HG02642 (cell line): ENCODE measurements around the gene EML6.

ENCODE experiments used
- ATAC-seq: cut with Tn5 transposase; IDR thresholded peaks from one replicate; pipeline ENCODE4 v1.9.1; 2021; ENCODE audit warnings: mild to moderate bottlenecking; ENCODE audit not compliant: unreplicated experiment, poor library complexity

EML6 gene

DNA sequence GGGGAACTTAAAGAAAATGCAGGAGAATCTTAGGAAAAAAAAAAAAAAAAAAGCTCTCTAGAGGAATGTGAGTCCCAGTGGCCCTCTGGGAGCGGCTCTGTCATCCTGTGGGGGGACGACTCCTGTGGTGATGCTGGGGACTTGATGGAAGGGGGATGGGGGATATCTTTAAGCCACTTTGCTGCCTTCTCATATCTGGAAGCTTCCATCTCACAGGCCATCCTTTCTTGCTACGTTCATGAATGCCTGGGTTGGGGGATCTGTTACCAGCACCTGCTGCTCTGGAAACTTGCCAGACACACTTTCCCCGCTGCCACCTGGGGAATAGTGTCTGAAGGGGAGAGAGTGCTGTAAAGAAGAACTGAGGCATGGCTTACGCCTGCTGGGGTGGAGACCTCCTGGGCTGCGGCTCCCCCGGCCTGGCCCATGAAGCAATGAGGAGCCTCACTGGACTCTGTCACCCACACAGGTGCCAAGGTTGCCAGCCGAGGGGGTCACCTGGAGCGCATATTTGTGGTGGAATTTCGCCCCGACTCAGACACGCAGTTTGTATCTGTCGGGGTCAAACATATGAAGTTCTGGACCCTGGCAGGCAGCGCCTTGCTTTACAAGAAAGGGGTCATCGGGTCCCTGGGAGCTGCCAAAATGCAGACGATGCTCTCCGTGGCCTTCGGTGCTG, 234.0 kb downstream of the EML6 start:
- no peak for ATAC-seq

GRCh38 chr2:54958717-54959371, 235.4 kb downstream of the EML6 start:
- no peak for ATAC-seq

DNA sequence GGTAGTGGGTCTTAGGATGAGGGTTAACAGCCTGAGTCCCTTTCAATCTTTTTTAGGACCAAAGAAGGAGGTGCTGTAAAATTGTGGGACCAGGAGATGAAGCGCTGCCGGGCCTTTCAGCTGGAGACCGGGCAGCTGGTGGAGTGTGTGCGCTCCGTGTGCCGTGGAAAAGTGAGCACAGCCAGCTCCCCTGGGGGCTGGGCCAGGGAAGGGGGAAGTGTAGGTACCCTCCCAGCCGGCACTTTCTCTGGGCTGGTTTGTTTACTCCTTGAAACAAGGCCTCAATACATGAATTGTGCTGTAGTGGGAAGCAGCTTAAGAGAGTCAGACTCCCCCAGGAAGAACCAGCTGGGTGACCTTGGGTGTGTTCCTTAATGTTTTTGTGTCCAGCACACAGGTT, 236.7 kb downstream of the EML6 start:
- no peak for ATAC-seq

- ATAC-seq = no peak
These were observed 239.0 kb downstream of the EML6 start for GRCh38 chr2:54962511-54962910.

DNA sequence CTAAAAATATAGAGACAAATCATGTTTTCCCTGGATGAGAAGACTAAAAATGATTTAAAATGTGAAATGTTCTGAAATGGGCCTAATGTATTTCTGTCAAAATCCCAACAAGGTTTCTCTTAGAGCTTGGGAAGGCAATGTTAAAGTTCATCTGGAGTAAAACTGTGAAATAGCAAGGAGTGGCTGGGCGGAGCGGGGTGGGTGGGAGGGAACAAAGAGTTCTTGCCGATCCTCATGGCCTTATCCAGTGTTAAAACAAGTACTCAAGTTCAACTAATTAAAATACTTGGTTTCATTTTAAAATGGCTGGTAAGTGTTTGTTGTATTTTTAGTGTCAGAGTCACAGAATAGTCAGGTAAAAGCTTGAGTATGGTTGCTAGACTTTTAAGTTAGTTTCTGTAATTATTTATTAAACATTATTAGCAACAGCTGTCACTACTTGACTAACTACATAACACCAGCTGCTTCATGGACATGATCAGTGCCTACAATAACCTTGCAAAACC, 239.5 kb downstream of the EML6 start:
- no peak for ATAC-seq

- no peak for ATAC-seq
These were observed 240.0 kb downstream of the EML6 start for GRCh38 chr2:54963476-54963875.

- no peak for ATAC-seq
These were observed 240.8 kb downstream of the EML6 start for GRCh38 chr2:54964271-54964670.

GRCh38 chr2:54964816-54965215, 241.4 kb downstream of the EML6 start:
- ATAC-seq = no peak

GRCh38 chr2:54965425-54965824, 242.0 kb downstream of the EML6 start:
- ATAC-seq = no peak

GRCh38 chr2:54966165-54966832, 242.8 kb downstream of the EML6 start:
- ATAC-seq = no peak

DNA sequence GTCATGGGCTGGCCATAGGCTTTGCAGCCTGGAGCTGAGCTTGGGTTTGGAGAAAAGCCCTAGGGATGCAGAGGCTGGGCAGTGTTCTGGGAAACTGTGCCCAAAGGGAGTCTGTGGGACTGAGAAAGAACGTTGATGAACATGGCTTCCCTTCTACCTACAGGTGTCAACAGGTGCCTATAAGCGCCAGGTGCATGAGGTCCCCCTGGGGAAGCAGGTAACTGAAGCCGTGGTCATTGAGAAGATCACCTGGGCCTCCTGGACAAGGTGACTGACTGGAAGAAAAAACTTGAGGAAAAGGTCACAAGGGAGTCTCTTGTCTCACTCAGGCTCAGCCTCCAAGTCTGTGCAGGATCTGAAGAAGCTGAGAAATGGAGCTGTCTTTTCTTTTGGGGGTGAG, 243.4 kb downstream of the EML6 start:
- ATAC-seq = no peak

- no peak for ATAC-seq
These were observed 243.8 kb downstream of the EML6 start for GRCh38 chr2:54967269-54967668.

GRCh38 chr2:54967759-54968365, 244.4 kb downstream of the EML6 start:
- ATAC-seq = no peak

DNA sequence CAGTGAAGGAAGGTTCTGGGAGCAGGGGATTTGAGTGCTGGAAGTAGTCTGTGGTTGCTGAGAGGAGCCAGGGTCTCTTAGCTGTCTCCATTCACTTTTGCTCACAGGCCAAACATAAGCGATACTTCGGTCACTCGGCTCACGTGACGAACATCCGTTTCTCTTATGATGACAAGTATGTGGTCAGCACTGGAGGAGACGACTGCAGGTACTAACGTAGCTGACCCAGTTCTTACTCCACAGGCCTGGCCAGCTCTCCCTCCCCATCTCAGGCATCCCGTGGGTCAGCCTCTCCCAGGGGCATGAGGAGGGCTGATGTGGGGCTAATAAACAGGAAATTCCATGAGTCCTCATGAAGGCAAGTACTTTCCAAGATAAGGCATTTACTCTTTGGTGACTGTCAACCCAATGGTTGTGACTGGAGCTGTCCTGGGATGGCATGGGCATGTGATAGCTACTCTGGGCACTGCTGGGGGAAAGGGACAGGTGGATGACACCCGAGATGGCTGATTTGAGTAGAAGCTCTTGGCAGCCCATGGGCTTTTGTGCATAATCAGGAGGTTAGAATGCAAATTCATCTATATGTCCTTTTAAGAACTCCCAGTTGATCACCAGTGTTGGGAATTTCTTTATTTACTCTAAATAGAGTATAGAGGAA, 245.2 kb downstream of the EML6 start:
- no peak for ATAC-seq

GRCh38 chr2:54969295-54969939, 246.0 kb downstream of the EML6 start:
- ATAC-seq = no peak

DNA sequence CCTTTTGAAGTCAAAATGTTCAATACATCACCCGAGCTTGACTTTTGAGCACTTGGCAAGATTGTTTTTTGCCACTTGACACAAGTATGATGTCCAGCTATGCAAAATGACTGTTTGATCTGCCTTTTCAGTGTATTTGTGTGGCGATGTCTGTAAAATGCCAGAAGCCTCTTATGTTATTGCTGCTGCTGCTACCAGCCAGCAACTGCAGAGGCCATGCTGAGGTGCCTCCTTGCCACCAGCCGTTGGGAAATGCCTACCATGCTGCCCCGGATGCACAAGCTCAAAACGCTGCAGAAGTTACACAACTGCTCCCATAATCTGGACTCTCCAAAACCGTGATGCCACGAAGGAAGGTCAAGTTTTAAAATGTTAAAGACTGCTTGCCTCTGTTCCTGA, 246.5 kb downstream of the EML6 start:
- no peak for ATAC-seq

DNA sequence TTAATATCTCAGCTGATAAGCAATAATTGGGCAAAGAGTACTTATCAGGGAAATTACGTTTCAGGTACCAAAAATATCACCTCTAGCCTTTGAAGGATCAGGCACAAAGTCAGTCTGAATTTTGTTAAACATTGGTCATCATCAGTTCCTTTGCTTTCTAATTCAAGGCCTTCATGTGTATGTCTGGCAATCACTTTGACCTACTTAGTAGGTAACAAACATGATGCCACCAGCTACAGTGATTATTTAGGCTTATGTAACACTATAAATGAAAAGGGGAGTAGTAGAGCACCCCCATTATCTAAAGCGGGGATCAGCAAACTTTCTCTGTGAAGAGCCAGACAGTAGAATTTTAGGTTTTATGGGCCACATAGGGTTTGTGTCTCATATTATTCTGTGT, 251.7 kb downstream of the EML6 start:
- ATAC-seq = no peak

GRCh38 chr2:54975598-54976492, 252.4 kb downstream of the EML6 start:
- ATAC-seq = no peak

DNA sequence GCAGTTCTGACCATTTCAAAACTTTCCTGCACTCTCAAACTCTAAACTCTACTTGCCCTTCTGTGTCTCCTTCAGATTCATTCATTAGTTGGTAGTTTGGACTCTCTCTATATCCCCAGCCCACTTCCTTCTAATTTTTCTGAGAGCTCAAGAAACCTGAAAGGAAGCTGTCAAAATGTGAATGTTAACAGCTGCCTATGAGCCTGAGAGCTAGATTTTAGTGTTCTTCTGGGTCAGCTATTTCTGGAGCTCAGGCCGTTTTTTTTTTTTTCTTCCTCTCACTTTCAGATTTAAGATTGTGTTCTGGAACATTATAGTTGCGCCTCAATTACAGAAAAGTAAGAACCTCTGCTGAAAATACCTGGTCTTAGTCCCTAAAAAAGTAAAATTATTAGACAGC, 253.7 kb downstream of the EML6 start:
- ATAC-seq = peak; percentile 96
